GM12878 (cell line): ENCODE data around the gene PPP6R2. TPM values are rescaled to one million over a fixed set of nuclear protein-coding genes. Genes with fewer than 3 reads are reported as not detected.

Experiments used
- ATAC-seq: fragments of 200-7000 bp; cut with Tn5 transposase; 3 replicates; pipeline ENCODE4 v1.9.1; 2020; ENCODE audit warnings: mild to moderate bottlenecking, moderate library complexity
- BruUV-seq: library from RNA; stranded (reverse); fragments of 400-500 nt; replicated peaks from 2 replicates; lab custom pipeline; 2021; lab: Mats Ljungman, UMichigan
- CTCF ChIA-PET: fragments of 300-600 bp; sonication (Branson Sonifier 250); formaldehyde crosslinking; extraction: SDS; loops from one replicate; lab custom pipeline; 2021; ENCODE audit warnings: inconsistent platforms; lab: Yijun Ruan, JAX
- POLR2A ChIA-PET: fragments of 350-600 bp; formaldehyde crosslinking; extraction: SDS; loops from one replicate; lab custom pipeline; 2021; ENCODE audit warnings: inconsistent platforms; lab: Charles Lee
- RAD21 ChIA-PET: fragments of 300-600 bp; sonication (Branson Sonifier 250); formaldehyde crosslinking; loops from one replicate; lab custom pipeline; 2023; ENCODE audit warnings: antibody characterized with exemption; ENCODE audit not compliant: unreplicated experiment; lab: Charles Lee
- SMC1A ChIA-PET: fragments of 300-600 bp; sonication (Branson Sonifier 250); formaldehyde crosslinking; loops from one replicate; lab custom pipeline; 2023; ENCODE audit not compliant: unreplicated experiment, uncharacterized antibody; lab: Charles Lee
- DNase-seq: peaks from one replicate; pipeline ENCODE4 v3.0.0-alpha.2; 2011; ENCODE audit warnings: low read depth, low spot score
- FAIRE-seq: peaks from 3 replicates; lab custom pipeline; 2011; peaks lifted over from hg19 to GRCh38; lab: Jason Lieb, UNC
- H2AFZ ChIP-seq: 2 replicates; pipeline ENCODE4 v1.6.0; 2011; ENCODE audit warnings: low read depth, low read length, control low read depth; ENCODE audit not compliant: control insufficient read depth
- H3K27ac ChIP-seq: 2 replicates; pipeline ENCODE4 v1.5.1; 2011; ENCODE audit warnings: control low read depth; ENCODE audit not compliant: control insufficient read depth, insufficient read depth
- H3K27me3 ChIP-seq, 2 experiments: replicated peaks in 1 of 2; 2 replicates each; pipeline versions ENCODE4 v1.6.0 to v1.6.1; 2011; ENCODE audit warnings: low read length in 1 of 2; ENCODE audit not compliant: control insufficient read depth in 2 of 2, insufficient read depth in 2 of 2
- H3K36me3 ChIP-seq, 2 experiments: 2 replicates each; pipeline ENCODE4 v1.5.1; 2011; ENCODE audit warnings: low read length in 1 of 2; ENCODE audit not compliant: control insufficient read depth in 2 of 2, insufficient read depth in 2 of 2
- H3K4me1 ChIP-seq: 2 replicates; pipeline ENCODE4 v1.6.1; 2011; ENCODE audit warnings: mild to moderate bottlenecking, low read length, moderate library complexity, mixed read lengths; ENCODE audit not compliant: control insufficient read depth, insufficient read depth
- H3K4me2 ChIP-seq: 2 replicates; pipeline ENCODE4 v1.6.0; 2011; ENCODE audit warnings: control low read depth; ENCODE audit not compliant: control insufficient read depth, insufficient read depth
- H3K4me3 ChIP-seq: fragments of 200-600 bp; sonication (generic); 2 replicates; pipeline ENCODE4 v1.5.1; 2016
- H3K79me2 ChIP-seq: 2 replicates; pipeline ENCODE4 v1.6.0; 2011; ENCODE audit warnings: low read length; ENCODE audit not compliant: control insufficient read depth, insufficient read depth
- H3K9ac ChIP-seq: 2 replicates; pipeline ENCODE4 v1.8.0; 2011; ENCODE audit warnings: low read length, control low read depth, mixed read lengths; ENCODE audit not compliant: control insufficient read depth, insufficient read depth
- H3K9me3 ChIP-seq: replicated peaks from 3 replicates; pipeline ENCODE4 v1.5.1; 2011; ENCODE audit warnings: mild to moderate bottlenecking, low read length; ENCODE audit not compliant: control insufficient read depth, insufficient read depth
- H4K20me1 ChIP-seq: 2 replicates; pipeline ENCODE4 v1.6.0; 2011; ENCODE audit not compliant: control insufficient read depth, insufficient read depth
- E2F4 ChIP-seq: IDR thresholded peaks from 2 replicates; pipeline ENCODE4 v1.6.1; 2012; ENCODE audit warnings: low read depth, low read length, improper control_type of control experiment
- NFYA ChIP-seq: IDR thresholded peaks from 2 replicates; pipeline ENCODE4 v1.6.1; 2011; ENCODE audit warnings: low read depth, mild to moderate bottlenecking, low read length, improper control_type of control experiment, borderline replicate concordance
- POLR2AphosphoS5 ChIP-seq: IDR thresholded peaks from 2 replicates; pipeline ENCODE4 v1.6.1; 2011; ENCODE audit warnings: mild to moderate bottlenecking, low read length, inconsistent platforms
- SIX5 ChIP-seq: IDR thresholded peaks from 2 replicates; pipeline ENCODE4 v1.6.1; 2011; ENCODE audit warnings: mild to moderate bottlenecking, low read depth, low read length, moderate library complexity; ENCODE audit not compliant: severe bottlenecking
- STAT1 ChIP-seq: fragments of 450-650 bp; conservative IDR thresholded peaks from 2 replicates; pipeline ENCODE4 v1.6.1; 2014; ENCODE audit warnings: antibody characterized with exemption, mild to moderate bottlenecking
- ZSCAN29 ChIP-seq: fragments of 450-650 bp; IDR thresholded peaks from 2 replicates; pipeline ENCODE4 v1.6.1; 2017; ENCODE audit warnings: mild to moderate bottlenecking, moderate library complexity
- WGBS: methylation state at CpG from one replicate; pipeline ENCODE4 v1.1.6; 2016; ENCODE audit warnings: low lambda C conversion rate; ENCODE audit not compliant: insufficient replicate concordance, insufficient coverage; ENCODE audit errors: missing lambda C conversion rate; 5-methylcytosine and 5-hydroxymethylcytosine counted together
- in situ Hi-C: fragments of 300-500 bp; cut with MboI; formaldehyde crosslinking; loops from 9 replicates; pipeline ENCODE4 v1.14.3; 2018; ENCODE audit warnings: mixed read lengths
- intact Hi-C: fragments of 100-400 bp; cut with micrococcal nuclease; formaldehyde crosslinking; loops from one replicate; pipeline ENCODE4 v1.14.2; 2022; ENCODE audit not compliant: unreplicated experiment
- polyA plus RNA-seq, 11 experiments: library from polyadenylated mRNA; depleted of rRNA in 4 of 11; unstranded in 6 of 11; stranded (reverse) in 5 of 11; fragments of >200 nt; fragmentation: Nextera tagmentation in 4 of 11; fragmentation: Illumina TruSeq in 1 of 11; extraction: Ambion mirVana in 4 of 11; extraction: Trizol in 1 of 11; gene quantifications; 1 replicate in 1 of 11; 2 replicates in 10 of 11; pipeline versions ENCODE4 v1.2.1 to v1.2.3, GENCODE V29; 2011 to 2016; ENCODE audit warnings: inconsistent platforms in 2 of 11, missing spikeins in 2 of 11, low read depth in 1 of 11
- total RNA-seq, 4 experiments: library from RNA; depleted of rRNA in 3 of 4; stranded (reverse); fragments of >200 nt in 3 of 4; fragmentation: Illumina TruSeq in 1 of 4; extraction: Trizol in 1 of 4; gene quantifications; 2 replicates each; pipeline versions ENCODE4 v1.2.1 to v1.2.3, GENCODE V29; 2013 to 2021

The PPP6R2 gene
- total and polyA plus RNA-seq, 10 of the 15 experiments (the other 5 are each of a cell fraction or from before 2014, with no cell fraction given), result 0.29 to 52.6 (median 25.4) TPM

DNA sequence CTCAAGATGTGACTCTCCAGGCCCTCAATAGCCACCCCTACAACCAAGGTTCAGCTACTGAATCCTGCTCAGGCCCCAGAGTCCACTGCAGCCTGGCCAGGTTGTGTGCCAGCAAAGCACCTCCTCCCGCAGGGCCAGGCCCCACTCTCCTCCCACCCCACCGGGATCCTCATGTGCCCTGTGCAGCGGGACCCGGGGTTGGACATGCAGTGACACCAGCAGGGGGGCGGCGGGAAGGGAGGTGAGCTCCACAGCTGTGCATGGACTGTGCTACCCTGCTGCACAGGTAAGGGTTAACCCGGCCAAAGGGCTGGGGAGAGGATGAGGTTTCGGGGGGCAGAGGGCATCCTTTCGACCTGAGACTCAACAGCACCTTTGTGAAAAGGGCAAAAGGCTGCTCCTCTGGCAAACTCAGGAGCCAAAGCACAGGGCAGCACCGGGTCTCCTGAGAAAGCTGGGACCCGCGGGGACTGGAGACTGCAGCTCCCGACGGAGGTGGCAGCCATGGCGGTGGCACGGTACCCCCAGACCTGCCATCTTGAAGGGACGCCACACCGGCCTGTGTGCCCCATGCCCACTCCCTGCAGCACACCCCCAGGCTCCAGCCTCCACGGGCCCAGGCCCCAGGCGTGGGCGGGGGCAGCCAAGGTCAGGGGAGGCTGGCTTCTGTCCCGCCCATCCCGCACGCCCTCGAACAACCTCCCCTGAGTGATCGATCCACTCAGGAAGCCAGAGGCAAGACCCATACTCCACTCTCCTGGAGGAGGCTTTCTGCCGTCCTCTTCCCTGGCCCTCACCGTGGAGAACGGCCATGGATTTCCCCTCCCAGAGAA, 46.3 kb upstream of the PPP6R2 start:
- CTCF ChIA-PET, result no interaction called here
- no peak overlapping the region for H3K4me3 ChIP-seq
- H3K4me2 ChIP-seq, result no peak overlapping the region
- no peak overlapping the region for H2AFZ ChIP-seq
- TF ChIP-seq NFYA (no peak), STAT1 (no peak), ZSCAN29 (no peak), POLR2AphosphoS5 (no peak), SIX5 (no peak), E2F4 (no peak)
- ATAC-seq (no peak), DNase-seq (no peak), FAIRE-seq (no peak)
- POLR2A ChIA-PET, result interaction anchor here (0.6 to 1.2 kb wide), 3 partner anchors 8 to 74 kb away, joined by 3 to 5 read pairs (median 4); no protein-coding TSS in a partner anchor
- no TSS peak for BruUV-seq
- peaks cover 3 to 8% of the 10 kb centered on the region in 2 experiments; a peak in 3 of 4 replicates for H3K36me3 ChIP-seq
- RAD21 ChIA-PET, result interaction anchor here (0.6 to 0.7 kb wide), 2 partner anchors 9 to 46 kb away, joined by 3 read pairs; partner anchors contain the start of gene PPP6R2
- H3K27me3 ChIP-seq, result no peaks in the 10 kb centered on the region
- H3K9ac ChIP-seq, result no peak overlapping the region
- H3K4me1 ChIP-seq, result peaks cover 34% of the 10 kb centered on the region
- in situ Hi-C loops, result no loop called here
- SMC1A ChIA-PET, result interaction anchor here (0.5 kb wide), 1 partner anchor 365 kb away, joined by 4 read pairs; no protein-coding TSS in a partner anchor
- H3K79me2 ChIP-seq, result peaks cover 72% of the 10 kb centered on the region
- H3K27ac ChIP-seq, result no peak overlapping the region
- intact Hi-C loops, result no loop called here
- H4K20me1 ChIP-seq, result no peaks in the 10 kb centered on the region; the same call in none of the 2 replicates
- WGBS, result 90% methylated on average over 29 of the region's 29 CpGs
- no peaks in the 10 kb centered on the region for H3K9me3 ChIP-seq
